Measurements from ENCODE around the gene AFAP1.

- TF ChIP-seq JUN (IDR thresholded peaks at IDR 0.05; ENCODE audit: borderline replicate concordance, insufficient read depth, insufficient read length, low read depth) (no peak), CTCF (IDR thresholded peaks at IDR 0.05; ENCODE audit: extremely low read depth in 1 of 2, insufficient read depth in 1 of 2, low read depth in 1 of 2, low read length in 2 of 2) (no peak), POLR2AphosphoS5 (IDR thresholded peaks at IDR 0.05; ENCODE audit: insufficient read depth, low read depth, low read length) (no peak), MYC (IDR thresholded peaks at IDR 0.05; ENCODE audit: low read depth, low read length) (no peak), EZH2 (IDR thresholded peaks at IDR 0.05; ENCODE audit: borderline replicate concordance, low read depth, low read length, severe bottlenecking) (no peak), POLR2A (IDR thresholded peaks at IDR 0.05; ENCODE audit: low read depth, low read length) (no peak), MAX (IDR thresholded peaks at IDR 0.05; ENCODE audit: insufficient read depth, insufficient read length) (no peak), FOS (IDR thresholded peaks at IDR 0.05; ENCODE audit: borderline replicate concordance, insufficient read depth, low read length) (no peak), GATA2 (IDR thresholded peaks at IDR 0.05; ENCODE audit: insufficient read depth, insufficient read length, low read depth, low read length) (no peak)
Observed at GRCh38 chr4:7710576-7711306, 228.9 kb downstream of the AFAP1 start.
